Right cardiac atrium (tissue), 5 donors: ENCODE data around the gene LASP1. TPM values are rescaled to one million over a fixed set of nuclear protein-coding genes. Genes with fewer than 3 reads are reported as not detected.

Source experiments
- ATAC-seq, 2 donors: fragments of 200-7000 bp; cut with Tn5 transposase; one replicate each; pipeline versions ENCODE4 v1.8.0 to v1.9.1; 2020; ENCODE audit warnings: moderate library complexity in 2 of 2, mild to moderate bottlenecking in 1 of 2
- DNase-seq, 3 donors: peaks; one replicate each; pipeline ENCODE4 v3.0.0-alpha.2; 2020
- H3K27ac ChIP-seq: one replicate; pipeline ENCODE4 v1.5.1; 2013; ENCODE audit warnings: mild to moderate bottlenecking, low read length, control low read depth, moderate library complexity
- H3K27me3 ChIP-seq: one replicate; pipeline ENCODE4 v1.6.1; 2013; ENCODE audit not compliant: control insufficient read depth, insufficient read depth
- H3K4me1 ChIP-seq: one replicate; pipeline ENCODE4 v1.6.1; 2013; ENCODE audit warnings: low read length; ENCODE audit not compliant: control insufficient read depth, insufficient read depth
- H3K4me3 ChIP-seq: one replicate; pipeline ENCODE4 v1.5.1; 2013; ENCODE audit warnings: low read length, control low read depth
- H3K9me3 ChIP-seq: one replicate; pipeline ENCODE4 v1.6.1; 2013; ENCODE audit warnings: low read length; ENCODE audit not compliant: control insufficient read depth
- WGBS: extraction: QIAGEN DNeasy Blood & Tissue Kit; methylation state at CpG from one replicate; pipeline ENCODE4 v1.1.7; 2013; 5-methylcytosine and 5-hydroxymethylcytosine counted together
- intact Hi-C, 4 donors: fragments of 100-400 bp; cut with DNase I; formaldehyde crosslinking; loops; one replicate each; pipeline versions ENCODE4 v1.11.0 to v1.14.0; 2022 to 2023
- polyA plus RNA-seq: library from polyadenylated mRNA; stranded (reverse); fragments of 200-250 nt; gene quantifications from one replicate; pipeline ENCODE4 v1.2.3, GENCODE V29; 2013
- total RNA-seq, 4 donors: library from RNA; stranded (reverse); fragmentation: NEBNext Ultra II Directional; extraction: Animal tissue kit (Norgen Biotek cat#: 25700); gene quantifications; one replicate each; pipeline ENCODE4 v1.2.1, GENCODE V29; 2021
- donor health status: healthy with polysubstance abuse.
- donor health status: DM: no; HTN: yes; CAD: no.
- donor health status: DM: no; HTN: no; CAD: no.
- donor health status: DM: no; HTN: yes; CAD: no; lungs with severe emphysema.
- donor health status: DM: yes; HTN: yes; CAD: no.

The LASP1 gene
- total and polyA plus RNA-seq, 5 donors: 23.8 to 39.6 (median 34.8) TPM

DNA sequence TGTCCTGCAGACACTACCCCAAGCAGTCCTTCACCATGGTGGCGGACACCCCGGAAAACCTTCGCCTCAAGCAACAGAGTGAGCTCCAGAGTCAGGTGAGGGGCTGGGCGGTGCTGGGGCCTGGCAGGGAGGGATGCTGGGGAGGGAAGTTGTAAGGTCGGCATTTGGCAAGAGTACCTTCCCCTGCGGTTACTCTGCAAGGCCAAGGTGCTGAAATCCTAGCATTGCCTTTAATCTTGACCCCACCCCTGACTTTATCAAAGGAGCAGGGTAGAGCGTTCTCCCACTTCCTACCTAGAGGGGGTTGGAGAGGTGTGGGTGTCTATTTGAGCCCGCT, 20.5 kb downstream of the LASP1 start:
- Histone ChIP-seq H3K9me3 (no peaks in the 10 kb centered on the region), H3K4me1 (peaks cover 16% of the 10 kb centered on the region), H3K27ac (no peak overlapping the region), H3K4me3 (no peak overlapping the region), H3K27me3 (no peaks in the 10 kb centered on the region)
- intact Hi-C loops: no loop called here
- WGBS: 82% methylated on average over 8 of the region's 8 CpGs
- DNase-seq (peak in 1 of 3 donors; percentile 31), ATAC-seq (no peak)

DNA sequence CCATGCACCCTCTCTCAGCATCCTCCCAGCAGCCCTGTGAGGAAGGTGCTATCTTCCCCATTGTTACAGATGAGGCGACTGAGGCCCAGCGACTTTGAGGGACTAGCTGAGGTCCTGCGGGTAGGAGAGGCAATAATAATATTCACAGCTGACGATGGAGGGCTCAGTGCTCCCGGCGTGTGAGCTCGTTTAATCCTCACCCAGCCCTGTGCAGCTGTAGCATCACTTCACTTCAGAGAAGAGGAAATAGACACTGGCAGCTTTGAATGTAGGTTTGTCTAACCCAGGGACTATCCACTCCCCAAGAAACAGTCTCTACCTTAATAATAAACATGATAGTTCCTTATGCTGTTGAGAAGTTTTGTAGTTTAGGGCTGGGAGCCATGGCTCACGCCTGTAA, 21.6 kb downstream of the LASP1 start:
- ATAC-seq (no peak), DNase-seq (no peak)
- no peak overlapping the region for H3K27ac ChIP-seq
- H3K4me3 ChIP-seq: no peak overlapping the region
- WGBS: 81% methylated on average over 8 of the region's 8 CpGs
- intact Hi-C loops: no loop called here
- H3K27me3 ChIP-seq: no peaks in the 10 kb centered on the region
- H3K9me3 ChIP-seq: no peaks in the 10 kb centered on the region
- H3K4me1 ChIP-seq: peaks cover 13% of the 10 kb centered on the region

DNA sequence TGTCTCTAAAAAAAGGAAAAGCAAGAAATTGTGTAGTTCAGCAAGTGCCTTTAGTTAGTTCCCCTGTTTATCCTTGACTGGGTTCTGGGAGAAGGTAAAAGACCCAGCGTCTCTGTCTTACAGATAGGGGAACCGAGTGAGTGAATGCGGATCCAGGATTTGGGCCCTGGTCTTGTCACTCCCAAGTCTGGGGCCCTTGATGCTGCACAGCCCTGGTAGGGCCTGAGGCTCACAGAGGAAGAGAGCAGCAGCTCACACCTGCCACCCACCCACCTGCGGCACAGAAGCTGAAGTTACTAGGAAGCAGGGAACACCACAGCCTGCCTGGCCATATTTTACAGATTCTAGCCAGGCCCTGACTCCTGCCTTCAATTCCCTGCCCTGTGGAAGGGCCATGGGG, 22.2 kb downstream of the LASP1 start:
- ATAC-seq (no peak), DNase-seq (peak in 1 of 3 donors; percentile 27)
- Histone ChIP-seq H3K9me3 (no peaks in the 10 kb centered on the region), H3K27me3 (no peaks in the 10 kb centered on the region), H3K4me1 (peaks cover 18% of the 10 kb centered on the region), H3K27ac (no peak overlapping the region), H3K4me3 (no peak overlapping the region)
- intact Hi-C loops: no loop called here
- WGBS: 84% methylated on average over 4 of the region's 4 CpGs

DNA sequence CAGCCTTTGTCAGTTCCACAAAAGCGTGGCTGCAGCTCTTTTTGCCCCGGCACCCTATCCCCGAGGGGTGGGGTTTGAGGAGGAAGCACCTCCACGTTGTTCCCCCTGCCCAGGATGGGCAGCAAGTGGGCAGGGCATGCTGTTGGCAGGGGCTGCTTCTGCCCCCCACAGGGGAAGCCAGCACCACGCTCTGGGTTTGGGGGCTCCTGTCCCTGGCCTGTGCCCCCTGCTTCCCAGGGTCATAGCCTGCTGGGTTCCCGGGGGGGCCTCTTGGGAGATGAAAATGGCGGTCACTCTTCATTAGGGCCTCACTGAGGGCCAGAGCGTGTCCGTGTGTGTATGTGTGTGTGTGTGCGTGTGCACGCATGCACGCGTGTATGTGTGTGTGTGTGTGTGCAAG, 22.8 kb downstream of the LASP1 start:
- peak in 1 of 3 donors; percentile 44 for DNase-seq
- Histone ChIP-seq H3K27ac (no peak overlapping the region), H3K27me3 (no peaks in the 10 kb centered on the region), H3K4me1 (peaks cover 21% of the 10 kb centered on the region), H3K4me3 (no peak overlapping the region), H3K9me3 (no peaks in the 10 kb centered on the region)
- 81% methylated on average over 13 of the region's 13 CpGs for WGBS
- intact Hi-C loops: no loop called here
- ATAC-seq: no peak

DNA sequence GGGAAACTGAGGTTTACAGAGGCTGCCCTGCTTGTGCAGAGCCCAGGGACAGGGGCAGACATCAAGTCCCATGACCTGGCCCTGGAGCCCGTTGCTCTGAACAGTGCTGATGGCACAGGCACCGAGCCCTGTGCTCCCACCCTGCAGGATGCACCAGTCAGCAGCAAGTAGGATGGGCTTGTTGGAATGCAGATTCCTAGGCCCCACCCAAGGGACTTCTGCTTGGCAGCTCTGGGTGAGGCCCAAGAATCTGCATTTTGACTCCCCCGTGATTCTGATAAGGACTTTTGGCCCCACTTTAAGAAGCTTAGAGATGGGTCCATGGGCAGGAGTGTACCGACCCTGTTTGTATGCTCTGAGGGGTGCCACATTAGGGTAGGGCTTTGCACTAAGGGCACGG, 23.3 kb downstream of the LASP1 start:
- Histone ChIP-seq H3K9me3 (no peaks in the 10 kb centered on the region), H3K4me1 (peaks cover 26% of the 10 kb centered on the region), H3K27me3 (no peaks in the 10 kb centered on the region), H3K4me3 (no peak overlapping the region), H3K27ac (no peak overlapping the region)
- ATAC-seq: no peak
- 57% methylated on average over 5 of the region's 5 CpGs for WGBS
- intact Hi-C loops: no loop called here
- DNase-seq: peak in 1 of 3 donors; percentile 47

DNA sequence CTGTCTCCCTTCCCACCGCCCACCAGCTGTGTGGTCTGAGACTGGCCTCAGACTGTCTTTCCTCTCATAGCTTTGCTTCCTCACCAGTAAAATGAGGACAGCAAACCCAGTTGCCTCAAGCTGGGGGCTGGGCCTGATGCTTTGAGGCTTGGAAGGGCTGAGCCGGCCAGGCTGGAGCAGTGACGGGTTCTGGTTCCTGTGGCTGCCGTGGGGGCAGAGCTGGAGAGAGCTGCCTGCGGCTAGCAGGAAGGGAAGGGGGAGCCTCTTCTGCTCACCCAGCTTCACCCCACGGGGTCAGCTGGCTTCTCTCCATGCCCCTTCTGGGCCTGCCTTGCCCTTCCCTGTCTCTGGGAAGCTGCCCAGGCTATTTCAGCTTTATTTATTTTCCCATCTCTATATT, 23.7 kb downstream of the LASP1 start:
- Histone ChIP-seq H3K4me1 (peaks cover 30% of the 10 kb centered on the region), H3K9me3 (no peaks in the 10 kb centered on the region), H3K4me3 (no peak overlapping the region), H3K27ac (peak overlapping the region; percentile 9), H3K27me3 (no peaks in the 10 kb centered on the region)
- ATAC-seq (peak in 1 of 2 donors; percentile 17), DNase-seq (peak; percentile 41 to 74 (median 72))
- WGBS: 18% methylated on average over 6 of the region's 6 CpGs
- intact Hi-C loops: no loop called here

DNA sequence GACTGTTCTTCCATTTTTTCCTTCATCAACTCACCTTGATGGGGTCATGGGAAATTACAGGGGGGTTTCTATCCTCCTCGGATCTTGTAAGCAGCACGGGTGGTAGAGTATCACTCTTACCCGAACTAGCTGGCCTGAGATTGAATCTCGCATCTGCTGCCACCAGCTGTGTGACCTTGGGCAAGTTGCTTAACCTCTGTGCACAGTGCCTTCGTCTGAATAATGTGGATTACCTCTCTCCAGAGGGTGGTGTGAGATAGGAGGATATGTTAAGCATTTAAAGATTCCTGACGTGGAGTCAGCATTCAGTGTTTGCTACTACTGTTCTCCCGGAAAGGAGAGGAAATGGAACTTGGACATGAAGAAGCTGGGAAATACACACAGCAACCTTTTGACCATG, 24.4 kb downstream of the LASP1 start:
- no peak overlapping the region for H3K27ac ChIP-seq

DNA sequence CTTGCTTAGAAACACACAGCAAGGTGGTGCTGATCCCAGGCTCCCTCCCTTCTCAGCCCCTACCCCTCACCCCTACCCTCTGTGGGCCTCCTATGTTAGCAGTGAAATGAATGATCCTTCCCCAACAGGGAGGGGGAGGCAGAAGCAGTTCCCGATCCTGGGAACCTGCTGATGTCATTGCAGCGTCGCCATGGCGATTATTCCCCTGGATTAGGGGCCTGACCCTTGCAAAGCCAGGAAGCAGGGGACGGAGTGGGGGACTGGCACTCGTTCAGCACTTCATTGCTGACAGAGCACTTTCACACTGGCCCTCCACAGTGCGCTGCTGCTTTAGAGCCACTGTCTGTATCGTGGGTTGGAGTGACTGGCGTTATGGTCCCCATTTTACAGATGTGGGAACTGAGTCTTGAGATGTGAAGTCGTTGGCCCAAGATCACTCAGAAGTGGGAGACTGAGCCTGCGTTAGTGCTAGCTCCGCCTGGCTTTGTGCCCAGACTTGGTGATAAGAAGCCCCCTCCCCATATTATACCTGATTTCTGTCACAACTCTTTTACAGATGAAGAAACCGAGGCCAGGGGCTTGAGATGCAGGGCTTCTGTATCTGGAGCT, 26.6 kb downstream of the LASP1 start:
- no peaks in the 10 kb centered on the region for H3K9me3 ChIP-seq
- intact Hi-C loops: no loop called here
- ATAC-seq (peak in 1 of 2 donors; percentile 3), DNase-seq (peak; percentile 59 to 78 (median 73))
- H3K27me3 ChIP-seq: no peaks in the 10 kb centered on the region
- peak overlapping the region; percentile 3 for H3K27ac ChIP-seq
- H3K4me1 ChIP-seq: peaks cover 45% of the 10 kb centered on the region
- WGBS: 45% methylated on average over 13 of the region's 13 CpGs
- no peak overlapping the region for H3K4me3 ChIP-seq

More for the DNA sequence above, 24.4 kb downstream of the LASP1 start:
- no peaks in the 10 kb centered on the region for H3K27me3 ChIP-seq
- intact Hi-C loops: no loop called here
- H3K4me1 ChIP-seq: peaks cover 34% of the 10 kb centered on the region
- H3K9me3 ChIP-seq: no peaks in the 10 kb centered on the region
- WGBS: 36% methylated on average over 7 of the region's 7 CpGs
- ATAC-seq: no peak
- H3K4me3 ChIP-seq: no peak overlapping the region
- DNase-seq: no peak

DNA sequence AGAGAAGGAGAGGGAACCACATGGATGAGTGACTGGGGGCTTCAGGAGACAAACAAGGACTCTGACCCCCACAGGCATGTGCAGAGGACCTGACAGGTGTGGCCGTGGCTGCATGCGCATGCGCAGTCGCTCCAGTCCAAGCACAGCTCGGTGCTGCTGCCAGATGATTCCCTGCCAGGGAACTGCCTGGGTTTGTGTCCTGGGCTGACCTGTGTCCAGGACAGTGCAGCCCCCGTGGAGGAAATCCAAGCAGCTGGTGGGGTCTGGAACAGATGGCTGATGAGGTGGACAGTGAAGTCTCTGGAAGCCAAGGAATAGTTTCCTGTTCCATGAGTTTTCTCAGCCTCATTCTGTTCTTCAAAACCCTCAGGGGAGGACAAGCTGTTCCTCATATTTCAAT, 27.3 kb downstream of the LASP1 start:
- no peaks in the 10 kb centered on the region for H3K9me3 ChIP-seq
- DNase-seq (peak; percentile 76 to 92 (median 89)), ATAC-seq (peak; percentile 30 to 49)
- H3K27ac ChIP-seq: peak overlapping the region; percentile 62
- no peaks in the 10 kb centered on the region for H3K27me3 ChIP-seq
- intact Hi-C loops: no loop called here
- WGBS: 20% methylated on average over 6 of the region's 6 CpGs
- H3K4me1 ChIP-seq: peaks cover 47% of the 10 kb centered on the region
- H3K4me3 ChIP-seq: no peak overlapping the region

DNA sequence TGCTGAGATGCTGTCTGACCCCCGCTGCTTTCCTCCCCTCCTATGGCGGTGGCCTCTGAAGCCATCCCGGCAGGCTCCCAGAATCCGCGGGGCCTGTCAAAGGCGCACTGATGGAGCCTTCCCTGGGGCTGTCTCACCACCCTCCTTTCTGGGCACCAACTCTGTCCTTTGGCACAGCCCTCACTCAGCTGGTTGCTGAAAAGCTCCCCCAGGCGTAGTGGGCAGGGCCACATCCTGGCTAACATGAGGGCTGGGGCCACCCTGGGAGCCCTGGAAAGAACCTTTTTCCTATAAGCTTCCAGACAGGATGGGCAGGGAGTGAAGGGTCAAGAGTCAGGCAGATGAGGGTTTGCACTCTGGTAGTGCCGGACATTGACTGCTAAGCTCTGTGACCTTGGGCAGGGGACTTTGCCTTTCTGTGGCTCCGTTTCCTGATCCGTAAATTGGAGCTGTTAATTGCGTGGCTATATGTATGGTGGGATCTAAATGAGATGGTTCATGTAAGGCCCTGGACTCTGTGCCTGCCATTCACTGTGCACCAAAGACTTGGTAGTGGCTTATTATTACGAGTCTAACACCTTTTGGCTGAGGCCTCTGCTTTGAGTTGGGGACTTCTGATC, 27.9 kb downstream of the LASP1 start:
- DNase-seq (peak in 2 of 3 donors; percentile 66 to 81), ATAC-seq (peak; percentile 6 to 64)
- Histone ChIP-seq H3K4me3 (no peak overlapping the region), H3K27me3 (no peaks in the 10 kb centered on the region), H3K27ac (peak overlapping the region; percentile 62), H3K9me3 (no peaks in the 10 kb centered on the region), H3K4me1 (peaks cover 47% of the 10 kb centered on the region)
- intact Hi-C loops: no loop called here
- 52% methylated on average over 12 of the region's 12 CpGs for WGBS

DNA sequence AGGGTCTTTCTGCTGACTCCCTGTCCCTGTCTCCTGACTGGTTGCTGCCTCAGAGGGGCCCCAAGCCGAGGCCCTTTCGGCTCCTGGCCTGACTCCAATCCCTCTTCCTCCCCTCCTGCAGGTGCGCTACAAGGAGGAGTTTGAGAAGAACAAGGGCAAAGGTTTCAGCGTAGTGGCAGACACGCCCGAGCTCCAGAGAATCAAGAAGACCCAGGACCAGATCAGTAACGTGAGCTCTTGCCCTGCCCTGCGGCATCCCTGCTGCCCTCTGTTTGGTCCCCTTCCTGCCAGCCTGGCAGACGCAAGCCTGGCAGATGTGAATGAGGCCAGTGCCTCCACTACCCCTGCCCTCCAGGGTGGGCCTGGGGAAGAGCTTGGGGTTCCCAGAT, 28.4 kb downstream of the LASP1 start:
- DNase-seq: peak in 1 of 3 donors; percentile 47
- H3K4me1 ChIP-seq: peaks cover 47% of the 10 kb centered on the region
- H3K4me3 ChIP-seq: no peak overlapping the region
- H3K27ac ChIP-seq: peak overlapping the region; percentile 26
- intact Hi-C loops: no loop called here
- 50% methylated on average over 9 of the region's 9 CpGs for WGBS
- H3K9me3 ChIP-seq: no peaks in the 10 kb centered on the region
- no peak for ATAC-seq
- H3K27me3 ChIP-seq: no peaks in the 10 kb centered on the region
